ENCODE data around the gene SORBS1.

Gene SORBS1

DNA sequence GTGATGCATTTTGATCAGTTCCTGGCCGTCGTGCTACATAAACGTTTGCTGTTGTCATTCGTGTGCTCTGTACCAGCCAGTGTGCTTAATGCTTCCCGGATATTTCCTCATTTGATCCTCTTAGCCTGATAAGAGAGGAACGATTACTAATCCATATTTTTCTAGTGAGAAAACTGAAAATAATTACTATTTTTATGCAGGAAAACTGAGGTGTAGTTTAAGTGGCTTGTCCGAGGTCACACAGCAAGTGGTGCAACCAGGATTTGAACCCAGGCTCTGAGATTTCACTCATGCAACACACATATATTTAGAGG, 650 bp upstream of the SORBS1 start:
- TF ChIP-seq, protein P1, sequence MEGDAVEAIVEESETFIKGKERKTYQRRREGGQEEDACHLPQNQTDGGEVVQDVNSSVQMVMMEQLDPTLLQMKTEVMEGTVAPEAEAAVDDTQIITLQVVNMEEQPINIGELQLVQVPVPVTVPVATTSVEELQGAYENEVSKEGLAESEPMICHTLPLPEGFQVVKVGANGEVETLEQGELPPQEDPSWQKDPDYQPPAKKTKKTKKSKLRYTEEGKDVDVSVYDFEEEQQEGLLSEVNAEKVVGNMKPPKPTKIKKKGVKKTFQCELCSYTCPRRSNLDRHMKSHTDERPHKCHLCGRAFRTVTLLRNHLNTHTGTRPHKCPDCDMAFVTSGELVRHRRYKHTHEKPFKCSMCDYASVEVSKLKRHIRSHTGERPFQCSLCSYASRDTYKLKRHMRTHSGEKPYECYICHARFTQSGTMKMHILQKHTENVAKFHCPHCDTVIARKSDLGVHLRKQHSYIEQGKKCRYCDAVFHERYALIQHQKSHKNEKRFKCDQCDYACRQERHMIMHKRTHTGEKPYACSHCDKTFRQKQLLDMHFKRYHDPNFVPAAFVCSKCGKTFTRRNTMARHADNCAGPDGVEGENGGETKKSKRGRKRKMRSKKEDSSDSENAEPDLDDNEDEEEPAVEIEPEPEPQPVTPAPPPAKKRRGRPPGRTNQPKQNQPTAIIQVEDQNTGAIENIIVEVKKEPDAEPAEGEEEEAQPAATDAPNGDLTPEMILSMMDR (IDR thresholded peaks at IDR 0.05; ENCODE audit: insufficient read depth, low read length, poor library complexity, severe bottlenecking) = no peak
- no peak for TF ChIP-seq EZH2phosphoT487 (conservative IDR thresholded peaks at IDR 0.05; ENCODE audit: low read length)
- Histone ChIP-seq H3K9me2 (replicated peaks; ENCODE audit: insufficient read depth, low read length) (no peaks in the 10 kb centered on the region), H3K9ac (ENCODE audit: low read length) (peak overlapping the region; percentile 54), H3F3A (ENCODE audit: insufficient read depth) (no peaks in the 10 kb centered on the region), H4K20me1 (ENCODE audit: low read depth, low read length) (no peaks in the 10 kb centered on the region), H3K27me3 (ENCODE audit: low read length) (no peaks in the 10 kb centered on the region; the same call in 1 of the 2 replicates), H2AFZ (ENCODE audit: low read depth, low read length, severe bottlenecking) (peak overlapping the region; percentile 77), H3K79me2 (ENCODE audit: insufficient read depth, low read length) (no peaks in the 10 kb centered on the region), H3K36me3 (ENCODE audit: low read length) (no peaks in the 10 kb centered on the region), H3K4me2 (ENCODE audit: low read depth, low read length, poor library complexity, severe bottlenecking) (peak overlapping the region; percentile 75), H3K27ac (ENCODE audit: low read depth, low read length) (no peak overlapping the region), H3K9me3 (ENCODE audit: insufficient read depth, low read length) (no peaks in the 10 kb centered on the region), H3K4me3 (ENCODE audit: insufficient read depth, low read length, poor library complexity, severe bottlenecking) (peak overlapping the region; percentile 92)

- Histone ChIP-seq H3K36me3 (ENCODE audit: low read length) (no peaks in the 10 kb centered on the region), H3K9ac (ENCODE audit: low read length) (peak overlapping the region; percentile 61), H3K4me3 (ENCODE audit: insufficient read depth, low read length, poor library complexity, severe bottlenecking) (peak overlapping the region; percentile 92), H3K27ac (ENCODE audit: low read depth, low read length) (no peak overlapping the region), H3K79me2 (ENCODE audit: insufficient read depth, low read length) (no peaks in the 10 kb centered on the region), H4K20me1 (ENCODE audit: low read depth, low read length) (no peaks in the 10 kb centered on the region), H3K27me3 (ENCODE audit: low read length) (no peaks in the 10 kb centered on the region; the same call in 1 of the 2 replicates), H3K4me2 (ENCODE audit: low read depth, low read length, poor library complexity, severe bottlenecking) (peak overlapping the region; percentile 96), H3K9me3 (ENCODE audit: insufficient read depth, low read length) (no peaks in the 10 kb centered on the region), H3F3A (ENCODE audit: insufficient read depth) (no peaks in the 10 kb centered on the region), H3K9me2 (replicated peaks; ENCODE audit: insufficient read depth, low read length) (no peaks in the 10 kb centered on the region), H2AFZ (ENCODE audit: low read depth, low read length, severe bottlenecking) (peak overlapping the region; percentile 92)
- TF ChIP-seq EZH2phosphoT487 (conservative IDR thresholded peaks at IDR 0.05; ENCODE audit: low read length) = no peak
- TF ChIP-seq, protein P1 (IDR thresholded peaks at IDR 0.05; ENCODE audit: insufficient read depth, low read length, poor library complexity, severe bottlenecking) = no peak
Measured at GRCh38 chr10:95560278-95561176, 644 bp downstream of the SORBS1 start.

DNA sequence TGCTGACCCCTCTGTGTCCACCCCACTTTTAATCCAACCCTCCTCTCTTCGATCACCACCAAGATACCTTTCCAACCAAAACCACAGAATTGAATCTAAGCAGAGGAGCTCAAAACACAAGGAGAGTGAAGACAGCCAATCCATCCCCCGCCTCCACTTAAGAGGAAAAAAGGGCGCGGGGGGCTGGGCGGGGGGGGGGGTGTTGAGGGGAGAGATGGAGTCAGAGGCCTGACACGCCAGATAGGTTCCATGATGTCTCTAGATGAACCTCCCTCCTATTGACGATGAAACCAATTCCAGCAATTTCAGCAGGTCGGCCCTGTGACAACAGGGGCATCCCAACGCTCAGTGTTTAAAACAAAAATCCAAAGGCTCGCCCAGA, 1.3 kb downstream of the SORBS1 start:
- no peaks in the 10 kb centered on the region for H3F3A ChIP-seq (ENCODE audit: insufficient read depth)
- no peaks in the 10 kb centered on the region for H3K79me2 ChIP-seq (ENCODE audit: insufficient read depth, low read length)
- no peaks in the 10 kb centered on the region for H3K9me2 ChIP-seq (replicated peaks; ENCODE audit: insufficient read depth, low read length)
- no peak overlapping the region for H3K4me3 ChIP-seq (ENCODE audit: insufficient read depth, low read length, poor library complexity, severe bottlenecking)
- no peaks in the 10 kb centered on the region for H3K36me3 ChIP-seq (ENCODE audit: low read length)
- no peak overlapping the region for H2AFZ ChIP-seq (ENCODE audit: low read depth, low read length, severe bottlenecking)
- TF ChIP-seq EZH2phosphoT487 (conservative IDR thresholded peaks at IDR 0.05; ENCODE audit: low read length) = no peak
- TF ChIP-seq, protein P1 (IDR thresholded peaks at IDR 0.05; ENCODE audit: insufficient read depth, low read length, poor library complexity, severe bottlenecking) = no peak
- no peak overlapping the region for H3K4me2 ChIP-seq (ENCODE audit: low read depth, low read length, poor library complexity, severe bottlenecking)
- H3K27me3 ChIP-seq (ENCODE audit: low read length) = no peaks in the 10 kb centered on the region; the same call in 1 of the 2 replicates
- no peak overlapping the region for H3K27ac ChIP-seq (ENCODE audit: low read depth, low read length)
- H4K20me1 ChIP-seq (ENCODE audit: low read depth, low read length) = no peaks in the 10 kb centered on the region
- no peaks in the 10 kb centered on the region for H3K9me3 ChIP-seq (ENCODE audit: insufficient read depth, low read length)
- H3K9ac ChIP-seq (ENCODE audit: low read length) = no peak overlapping the region

Data from SU-DHL-6 (cell line).